Right ventricle myocardium superior (tissue), 1 donor: ENCODE measurements around the gene EYA2. TPM values are rescaled to one million over a fixed set of nuclear protein-coding genes. Genes with fewer than 3 reads are reported as not detected.
"Not testable (repeated sequence)": the region's sequence is repeated elsewhere in the genome, so short reads cannot be mapped to it uniquely, and the experiment has no call there.

Source experiments
- ATAC-seq: fragments of 200-7000 bp; cut with Tn5 transposase; one replicate; pipeline ENCODE4 v1.9.1; 2020; ENCODE audit warnings: mild to moderate bottlenecking; ENCODE audit not compliant: poor library complexity
- DNase-seq: peaks from one replicate; pipeline ENCODE4 v3.0.0-alpha.2; 2020
- intact Hi-C: fragments of 100-400 bp; cut with DNase I; formaldehyde crosslinking; loops from one replicate; pipeline ENCODE4 v1.11.2; 2022
- long read RNA-seq: library from polyadenylated mRNA; unstranded; transcript quantifications from one replicate; pipeline ENCODE4 v2.0.0, GENCODE V29; 2021
- total RNA-seq: library from RNA; stranded (reverse); fragmentation: NEBNext Ultra II Directional; extraction: Animal tissue kit (Norgen Biotek cat#: 25700); gene quantifications from one replicate; pipeline ENCODE4 v1.2.1, GENCODE V29; 2021
- donor health status: DM: no; HTN: yes; CAD: no; lungs with severe emphysema.

The EYA2 gene, protein sequence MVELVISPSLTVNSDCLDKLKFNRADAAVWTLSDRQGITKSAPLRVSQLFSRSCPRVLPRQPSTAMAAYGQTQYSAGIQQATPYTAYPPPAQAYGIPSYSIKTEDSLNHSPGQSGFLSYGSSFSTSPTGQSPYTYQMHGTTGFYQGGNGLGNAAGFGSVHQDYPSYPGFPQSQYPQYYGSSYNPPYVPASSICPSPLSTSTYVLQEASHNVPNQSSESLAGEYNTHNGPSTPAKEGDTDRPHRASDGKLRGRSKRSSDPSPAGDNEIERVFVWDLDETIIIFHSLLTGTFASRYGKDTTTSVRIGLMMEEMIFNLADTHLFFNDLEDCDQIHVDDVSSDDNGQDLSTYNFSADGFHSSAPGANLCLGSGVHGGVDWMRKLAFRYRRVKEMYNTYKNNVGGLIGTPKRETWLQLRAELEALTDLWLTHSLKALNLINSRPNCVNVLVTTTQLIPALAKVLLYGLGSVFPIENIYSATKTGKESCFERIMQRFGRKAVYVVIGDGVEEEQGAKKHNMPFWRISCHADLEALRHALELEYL
- 0.65 TPM for total RNA-seq
- long read RNA-seq = 0 reads

DNA sequence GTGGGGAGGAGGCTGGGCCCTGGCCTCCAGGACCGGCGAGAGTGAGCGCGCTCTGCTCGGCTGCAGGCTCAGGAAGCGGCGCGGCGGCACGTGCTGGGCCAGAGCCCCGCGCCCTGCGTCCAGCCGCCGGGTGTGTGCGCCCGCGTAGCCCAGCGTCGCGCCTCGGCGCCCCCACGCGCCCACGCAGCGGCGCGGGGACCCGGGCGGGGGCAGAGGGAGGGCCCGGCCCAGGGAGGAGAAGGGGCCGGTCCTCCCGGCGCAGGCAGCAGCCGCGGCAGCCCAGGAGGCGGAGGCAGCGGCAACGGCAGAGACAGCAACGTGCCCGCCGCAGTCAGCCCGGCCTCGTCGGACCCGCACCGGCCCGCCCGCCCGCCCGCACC, at the start of gene EYA2:
Gene EYA2 (plus strand): TSS at position 265 of the 380 bp plus-strand sequence. CDS start 95,168 bp downstream, outside the sequence.
- ATAC-seq (peak; percentile 64), DNase-seq (peak; percentile 43)
- intact Hi-C loops = no loop called here

DNA sequence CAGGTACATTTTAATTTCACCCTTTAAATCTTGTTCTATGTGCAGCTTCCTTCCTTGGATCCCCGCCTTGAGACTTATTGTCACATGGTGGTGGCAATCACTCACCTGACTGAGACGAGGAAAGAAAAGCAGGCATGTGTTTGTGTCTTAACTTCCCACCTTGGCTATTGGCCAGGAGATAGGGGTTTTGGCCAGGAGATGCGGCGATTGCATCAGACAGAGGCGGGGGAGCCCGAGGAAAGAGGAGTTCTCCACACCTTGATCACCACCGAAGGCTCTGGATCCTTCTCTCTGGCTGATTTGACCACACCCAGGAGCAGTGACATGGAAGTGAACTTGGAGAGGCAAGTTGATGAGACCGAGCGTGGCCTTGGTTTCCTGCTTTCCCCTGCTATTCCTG, 49.7 kb upstream of the EYA2 start:
- DNase-seq = no peak
- ATAC-seq = no peak
- intact Hi-C loops = no loop called here

DNA sequence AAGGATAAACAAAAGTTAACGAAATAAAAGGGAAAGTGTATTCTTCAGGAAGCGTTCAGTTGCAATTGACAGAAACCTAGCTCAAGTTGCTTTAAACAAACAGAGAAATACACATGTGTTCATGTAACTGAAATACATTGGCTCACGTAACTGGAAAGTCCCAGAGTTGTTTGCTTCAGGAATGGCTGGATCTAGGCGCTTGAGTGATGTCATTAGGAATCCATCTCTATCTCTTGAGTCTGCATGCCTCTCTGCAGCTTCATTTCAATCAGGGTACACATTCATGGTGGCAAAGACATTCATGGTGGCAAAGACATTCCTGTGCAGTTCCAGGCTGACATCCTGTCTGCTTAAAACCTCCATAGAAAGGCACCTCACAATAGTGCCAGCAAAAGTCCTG, 45.4 kb upstream of the EYA2 start:
- intact Hi-C loops = no loop called here
- no peak for ATAC-seq
- DNase-seq = no peak

DNA sequence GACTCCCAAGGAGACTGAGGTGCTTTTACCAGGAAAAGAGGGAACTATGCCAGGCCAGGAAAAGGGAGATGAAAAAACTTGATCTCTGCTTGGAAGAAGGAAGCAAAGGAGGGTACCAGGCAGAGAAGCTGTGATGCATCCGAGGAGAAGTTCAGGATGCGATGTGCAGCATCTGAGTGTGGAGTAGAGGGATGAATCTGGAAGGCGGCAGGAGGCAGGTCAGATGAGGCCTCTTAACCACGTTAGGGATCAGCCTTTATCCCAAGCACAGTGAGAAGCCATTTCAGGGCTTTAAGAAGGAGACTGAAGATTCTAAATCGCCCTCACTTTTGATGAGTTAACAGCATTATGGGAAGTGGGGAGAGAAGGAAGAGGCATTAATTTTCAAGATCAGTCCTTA, 44.9 kb upstream of the EYA2 start:
- intact Hi-C loops = no loop called here
- no peak for DNase-seq
- ATAC-seq = no peak

DNA sequence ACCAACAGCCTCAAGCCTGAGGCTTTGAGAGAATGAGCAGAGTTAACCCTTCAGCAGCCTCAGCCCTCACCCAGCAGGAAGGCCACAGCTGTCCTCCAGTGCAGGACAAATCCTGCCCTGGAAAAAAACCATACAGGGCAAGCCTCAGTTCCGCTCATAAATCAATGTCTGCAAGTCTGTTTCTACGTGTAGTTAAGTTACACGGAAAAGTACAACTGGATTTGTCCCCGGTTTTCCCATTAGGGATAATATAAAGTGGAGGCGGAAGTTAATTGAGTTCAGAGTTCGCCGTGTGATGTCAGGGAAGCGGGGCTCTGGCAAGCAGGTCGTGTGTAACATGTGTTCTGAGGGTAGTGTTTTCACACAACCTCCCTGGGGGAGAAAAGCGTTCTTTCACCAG, 44.2 kb upstream of the EYA2 start:
- no peak for DNase-seq
- intact Hi-C loops = no loop called here
- no peak for ATAC-seq

DNA sequence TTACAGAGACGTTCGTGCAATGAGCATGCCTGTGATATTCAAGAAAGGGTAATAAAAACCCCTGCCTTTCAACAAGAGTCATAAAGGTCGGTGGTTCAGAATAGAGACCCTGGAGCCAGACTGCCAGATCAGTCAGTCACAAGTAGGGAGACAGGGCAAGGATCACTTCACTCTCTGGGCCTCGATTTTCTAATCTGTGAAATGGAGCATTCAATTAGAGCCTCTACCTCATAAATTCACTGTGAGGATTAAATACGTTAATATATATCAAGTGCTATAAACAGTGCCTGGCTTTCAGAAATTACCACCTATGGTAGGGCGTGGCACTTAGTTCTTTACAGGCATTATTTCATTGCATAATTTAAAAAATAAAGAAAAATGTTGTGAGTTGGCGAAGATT, 43.7 kb upstream of the EYA2 start:
- intact Hi-C loops = no loop called here
- no peak for DNase-seq
- ATAC-seq = no peak

DNA sequence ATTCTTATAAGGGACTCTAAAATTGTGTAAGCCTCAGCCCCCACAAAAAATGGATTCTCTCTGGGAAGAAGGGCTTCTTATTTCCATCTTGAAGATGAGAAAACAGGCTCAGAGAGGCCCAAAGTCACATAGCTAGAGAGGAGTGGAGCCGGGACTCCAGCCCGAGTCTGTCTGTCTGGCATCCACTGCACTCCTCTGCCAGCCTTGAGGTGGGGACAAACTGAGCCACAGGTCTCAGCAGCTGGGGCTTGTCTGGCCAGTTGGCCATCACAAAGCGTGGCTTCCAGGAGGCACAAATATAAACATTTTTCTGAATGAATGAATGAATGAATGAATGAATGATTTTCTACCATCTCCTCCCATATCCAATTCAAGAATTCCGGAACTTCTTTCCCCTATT, 42.9 kb upstream of the EYA2 start:
- ATAC-seq (no peak), DNase-seq (no peak)
- intact Hi-C loops = no loop called here

DNA sequence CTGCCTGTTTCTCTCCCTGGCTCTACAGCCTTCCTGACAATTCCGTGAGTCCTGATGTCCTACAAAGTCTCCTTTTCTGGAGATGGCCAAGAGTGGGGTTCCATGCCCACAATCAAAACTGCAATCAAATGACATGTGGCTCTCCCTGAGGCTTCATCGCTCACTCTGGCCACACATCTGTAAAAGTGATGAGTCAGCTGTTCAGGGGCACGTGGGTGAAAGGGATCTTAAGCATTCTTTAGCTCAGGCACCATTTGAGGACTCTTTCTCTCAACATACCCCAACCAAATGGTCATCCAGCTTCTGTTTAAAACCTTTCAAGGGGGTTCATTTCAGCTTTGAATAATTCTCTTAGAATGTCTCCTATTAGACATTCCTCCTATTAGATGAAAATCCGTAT, 42.3 kb upstream of the EYA2 start:
- intact Hi-C loops = no loop called here
- ATAC-seq (no peak), DNase-seq (no peak)

DNA sequence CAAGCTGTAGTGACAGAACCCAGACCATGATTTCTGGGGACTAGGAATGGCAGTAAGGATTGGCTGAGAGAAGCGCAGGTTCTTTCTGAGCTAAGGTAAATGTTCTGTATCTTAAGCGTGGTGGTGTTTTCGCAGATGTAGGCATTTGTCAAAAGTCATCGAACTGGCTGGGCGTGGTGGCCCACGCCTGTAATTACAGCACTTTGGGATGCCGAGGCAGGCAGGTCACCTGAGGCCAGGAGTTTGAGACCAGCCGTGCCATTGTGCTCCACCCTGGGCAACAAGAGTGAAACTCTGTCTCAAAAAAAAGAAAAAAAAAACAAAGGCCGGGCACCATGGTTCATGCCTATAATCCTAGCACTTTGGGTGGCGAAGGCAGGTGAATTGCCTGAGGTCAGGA, 40.7 kb upstream of the EYA2 start:
- intact Hi-C loops = no loop called here
- no peak for DNase-seq

DNA sequence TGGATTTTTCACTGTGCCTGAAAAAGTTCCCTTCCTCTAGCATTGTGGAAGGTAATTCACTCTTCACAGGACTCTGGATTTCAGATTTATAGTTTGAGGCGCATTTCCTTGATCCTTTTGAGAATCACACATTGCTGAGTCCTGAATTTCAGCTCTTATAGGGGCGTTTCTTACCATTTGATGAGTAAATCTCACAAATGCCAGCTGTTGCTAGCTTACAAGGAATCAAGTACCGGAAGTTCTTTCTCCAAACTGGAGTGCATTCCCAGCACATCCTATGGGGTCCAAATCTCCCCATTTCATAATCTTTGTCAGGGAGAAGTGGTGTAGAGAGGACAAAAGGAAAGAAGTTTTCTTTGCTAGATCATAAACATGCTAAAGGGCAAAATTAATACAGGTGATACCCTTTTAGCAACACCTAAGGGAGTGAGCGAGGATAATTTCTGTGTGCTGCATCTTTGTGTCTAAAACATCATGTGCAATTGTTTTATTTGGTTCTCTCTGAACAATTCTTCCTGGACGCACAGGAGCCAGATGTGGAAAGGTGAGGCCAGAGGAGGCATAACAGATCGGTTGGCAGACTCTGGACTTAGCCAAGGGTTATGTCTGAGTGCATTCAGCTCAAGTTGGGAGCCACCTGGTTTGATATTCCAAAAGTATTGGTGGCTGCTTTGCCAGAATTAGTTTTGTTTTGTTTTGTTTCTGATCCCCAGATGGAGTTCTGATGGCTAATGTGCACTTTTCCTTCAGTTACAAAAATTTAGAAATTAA, 37.4 kb upstream of the EYA2 start:
- ATAC-seq (no peak), DNase-seq (no peak)
- intact Hi-C loops = no loop called here

More for the DNA sequence above, 40.7 kb upstream of the EYA2 start:
- ATAC-seq = no peak

DNA sequence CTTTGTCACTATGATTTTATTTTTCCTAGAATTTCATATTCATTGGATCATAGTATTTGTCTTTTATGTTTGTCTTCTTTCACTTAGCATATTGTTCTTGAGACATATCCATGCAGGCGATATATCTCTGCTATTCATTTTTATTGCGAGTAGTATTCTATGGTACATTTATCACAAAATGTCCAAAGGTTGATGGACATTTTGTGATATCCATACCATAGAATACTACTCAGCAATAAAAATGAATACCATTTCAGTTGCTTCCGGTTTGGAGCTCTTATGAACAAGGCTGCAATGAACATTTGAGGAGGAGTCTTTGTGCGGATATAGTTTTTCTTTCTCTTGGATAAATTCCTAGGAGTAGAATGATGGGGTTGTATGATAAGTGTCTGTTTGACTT, 28.8 kb upstream of the EYA2 start:
- ATAC-seq = no peak
- DNase-seq = no peak
- intact Hi-C loops = no loop called here

DNA sequence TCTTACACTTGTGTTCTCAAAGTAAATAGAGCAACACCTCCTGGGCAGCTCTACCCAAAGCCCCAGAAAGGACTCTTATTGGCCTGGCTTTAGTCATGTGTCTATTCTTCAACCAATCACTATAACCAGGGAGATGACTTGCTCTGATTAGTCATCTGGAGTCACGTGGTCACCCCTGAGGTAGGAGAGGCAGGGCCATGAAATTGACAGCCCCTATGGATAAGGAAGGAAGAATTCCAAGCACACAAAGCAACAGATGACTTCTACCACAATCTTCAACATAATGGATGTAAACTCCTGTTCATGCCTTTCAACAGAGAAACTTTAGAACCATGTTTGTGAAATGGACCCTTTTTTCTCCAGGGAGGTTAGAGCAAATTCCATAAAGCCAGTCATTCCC, 24.6 kb upstream of the EYA2 start:
- intact Hi-C loops = no loop called here
- no peak for DNase-seq
- no peak for ATAC-seq

DNA sequence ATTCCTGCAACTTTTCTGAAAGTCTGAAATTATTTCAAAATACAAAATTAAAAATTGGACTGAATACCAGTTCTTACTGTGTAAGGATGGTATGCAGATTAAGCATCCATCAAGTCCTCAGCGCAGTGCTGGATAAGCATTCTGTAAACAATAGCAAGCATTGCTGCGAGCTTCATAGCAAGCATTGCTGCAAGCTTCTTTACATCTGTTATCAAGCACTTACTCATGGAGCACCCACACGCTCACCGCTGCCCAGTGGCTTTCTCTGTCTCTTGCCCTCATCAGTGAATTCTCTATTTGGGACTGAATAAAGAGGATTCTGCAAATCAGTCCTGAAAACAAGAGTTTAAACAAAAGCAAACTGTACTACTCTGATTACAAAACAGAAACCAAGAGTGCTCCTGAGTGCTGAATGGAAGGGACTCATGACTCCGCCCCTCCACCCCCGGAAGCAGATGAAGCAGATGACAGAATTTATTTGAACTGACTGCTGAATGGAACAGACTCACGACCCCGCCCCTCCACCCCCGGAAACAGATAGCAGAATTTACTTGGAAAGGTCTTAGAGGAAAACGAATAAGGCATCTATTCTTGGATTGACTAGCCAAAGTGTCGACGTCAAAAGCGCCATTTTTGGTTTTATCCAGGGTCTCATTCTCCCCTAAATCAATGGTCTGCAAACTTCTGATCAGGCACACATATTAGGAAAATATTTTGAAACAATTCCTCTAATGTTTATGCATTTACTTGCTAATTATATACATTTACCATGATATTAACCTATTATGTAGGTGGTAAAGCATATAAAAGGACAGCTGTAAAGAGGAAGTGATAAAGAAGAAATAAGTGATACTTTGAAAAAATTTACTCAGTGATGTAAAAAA, 22.1 kb upstream of the EYA2 start:
- intact Hi-C loops = no loop called here
- DNase-seq (peak; percentile 58), ATAC-seq (no peak)

DNA sequence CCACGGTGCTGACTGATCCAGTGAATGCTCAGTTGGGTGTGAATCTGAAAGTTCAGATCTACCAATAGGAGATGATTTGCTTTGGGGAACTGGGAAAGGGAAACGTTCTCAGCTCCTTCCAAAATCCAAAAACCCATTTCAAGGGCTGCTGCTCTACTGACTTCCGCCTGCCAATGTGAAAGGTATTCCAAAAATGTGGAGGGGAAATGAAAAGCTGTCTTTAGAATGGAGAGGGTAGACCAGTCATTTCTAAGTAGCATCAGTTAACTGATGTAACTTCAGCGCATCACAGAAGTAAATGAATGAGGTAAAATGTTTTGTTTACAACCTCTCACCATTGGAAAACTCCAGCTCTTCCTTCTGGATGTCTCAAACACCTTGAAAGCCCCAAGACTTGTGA, 19.6 kb upstream of the EYA2 start:
- no peak for DNase-seq
- intact Hi-C loops = no loop called here

DNA sequence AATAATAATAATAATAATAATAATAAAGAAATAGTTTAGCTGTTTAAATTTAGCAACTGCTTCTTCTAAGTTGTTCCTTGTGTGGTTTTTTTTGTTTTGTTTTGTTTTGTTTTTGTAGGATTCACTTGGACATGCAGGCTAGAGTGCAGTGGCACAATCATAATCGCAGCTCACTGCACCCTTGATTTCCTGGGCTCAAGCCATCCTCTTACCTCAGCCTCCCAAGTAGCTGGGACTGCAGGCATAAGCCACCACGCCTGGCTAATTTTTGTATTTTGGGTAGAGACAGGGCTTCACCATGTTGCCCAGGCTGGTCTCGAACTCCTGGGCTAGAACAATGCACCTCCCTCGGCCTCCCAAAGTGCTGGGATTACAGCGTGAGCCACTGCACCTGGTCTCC, 15.3 kb upstream of the EYA2 start:
- ATAC-seq (no peak), DNase-seq (no peak)
- intact Hi-C loops = no loop called here

More for the DNA sequence above, 19.6 kb upstream of the EYA2 start:
- no peak for ATAC-seq

DNA sequence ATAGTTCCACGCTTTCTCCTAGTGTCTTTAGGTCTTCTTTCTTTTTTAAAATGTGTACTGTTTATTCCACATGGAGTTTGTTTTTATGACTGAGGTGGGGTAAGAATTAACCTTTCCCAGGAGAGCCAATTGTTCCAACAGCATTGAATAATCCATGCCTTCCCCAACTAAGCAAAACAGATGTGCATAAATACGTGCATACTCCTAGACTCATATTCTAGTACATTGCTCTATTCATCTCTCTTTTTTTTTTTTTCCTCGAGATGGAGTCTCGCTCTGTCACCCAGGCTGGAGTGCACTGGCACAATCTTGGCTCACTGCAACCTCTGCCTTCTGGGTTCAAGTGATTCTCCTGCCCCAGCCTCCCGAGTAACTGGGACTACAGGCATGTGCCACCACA, 14.7 kb upstream of the EYA2 start:
- intact Hi-C loops = loop anchor here (5.0 kb wide), 1 partner anchor 62 kb away; no protein-coding TSS in a partner anchor
- not testable (repeated sequence) for DNase-seq, ATAC-seq

DNA sequence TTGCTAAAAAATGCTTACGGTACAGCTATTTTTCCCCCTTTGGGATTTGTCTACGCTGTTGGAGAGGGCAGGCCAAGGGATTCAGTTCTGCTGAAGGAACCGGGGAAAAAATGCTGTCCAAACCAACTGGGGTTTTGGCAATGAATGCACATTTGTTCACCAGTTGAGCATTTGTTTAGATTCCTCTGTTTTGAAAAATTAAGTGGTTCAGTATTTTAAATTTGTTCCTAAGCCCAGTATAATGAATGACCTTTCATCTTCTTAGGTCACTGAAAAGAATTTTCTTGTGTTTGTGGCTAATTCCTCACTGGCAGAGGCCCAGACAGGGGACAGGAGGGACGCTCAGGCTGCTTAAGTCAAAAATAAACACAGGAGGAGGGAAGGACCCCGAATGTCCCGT, 10.8 kb upstream of the EYA2 start:
- no peak for DNase-seq
- no peak for ATAC-seq
- intact Hi-C loops = loop anchor here (5.0 kb wide), 1 partner anchor 58 kb away; no protein-coding TSS in a partner anchor

DNA sequence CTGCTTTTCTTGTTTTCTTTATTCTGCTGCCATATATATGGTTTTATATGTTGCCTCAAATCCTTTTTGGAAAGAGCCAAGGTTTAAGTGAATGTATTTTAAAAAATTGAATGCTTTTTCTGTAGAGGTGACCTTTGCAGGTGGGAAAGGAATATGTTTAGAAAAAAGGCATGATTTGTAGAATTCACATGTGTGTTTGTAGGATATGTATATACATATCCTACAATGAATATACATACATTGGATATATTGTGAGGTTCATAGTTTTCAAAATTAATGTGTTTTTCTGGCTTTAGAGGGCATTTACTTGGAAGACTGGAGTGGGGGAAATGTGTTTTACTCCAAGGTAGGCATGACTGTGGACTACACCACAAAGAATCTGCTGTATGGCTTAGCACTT, 4.0 kb upstream of the EYA2 start:
- no peak for DNase-seq
- ATAC-seq = no peak
- intact Hi-C loops = no loop called here

DNA sequence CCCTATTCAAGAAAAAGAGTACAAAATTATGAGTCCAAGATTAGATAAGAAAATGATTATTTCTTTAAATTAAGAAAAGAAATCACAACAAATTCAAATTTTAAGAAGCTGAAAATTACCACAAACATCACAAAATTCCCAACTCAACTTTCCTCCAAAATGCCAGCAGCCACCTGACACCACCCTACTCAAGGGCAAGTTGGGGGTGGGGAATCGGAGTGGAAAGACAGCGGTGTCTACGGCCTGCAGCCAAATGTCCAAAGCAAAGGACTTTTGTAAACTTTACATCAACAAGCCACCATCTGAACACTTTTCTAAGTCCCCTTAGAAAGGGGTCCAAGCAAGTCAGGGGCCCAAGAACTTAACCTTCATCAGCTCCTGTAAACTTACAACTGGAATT, 1.6 kb upstream of the EYA2 start:
- intact Hi-C loops = no loop called here
- ATAC-seq = no peak

More for the DNA sequence above, 1.6 kb upstream of the EYA2 start:
- no peak for DNase-seq
